Fibroblast of the aortic adventitia (primary cell): Measurements from ENCODE around the gene BRD3. TPM values are rescaled to one million over a fixed set of nuclear protein-coding genes. Genes with fewer than 3 reads are reported as not detected.

ENCODE experiments used
- DNase-seq: peaks from one replicate; pipeline ENCODE4 v3.0.0-alpha.2; 2010; ENCODE audit warnings: low read depth
- H3K4me3 ChIP-seq: 2 replicates; pipeline ENCODE4 v1.5.1; 2011; ENCODE audit warnings: low read depth, mild to moderate bottlenecking, control low read depth, low read length, moderate library complexity
- total RNA-seq: library from RNA; depleted of rRNA; stranded (reverse); fragments of >200 nt; gene quantifications from 2 replicates; pipeline ENCODE4 v1.2.3, GENCODE V29; 2012; ENCODE audit warnings: low replicate concordance
- TF ChIP-seq, protein P1 (sequence below): IDR thresholded peaks from 2 replicates; pipeline ENCODE4 v1.5.1; 2011; ENCODE audit warnings: mild to moderate bottlenecking, low read length, control low read depth, inconsistent platforms; ENCODE audit not compliant: insufficient read depth

The BRD3 gene
- total RNA-seq, 1 donor = 7.4 TPM

DNA sequence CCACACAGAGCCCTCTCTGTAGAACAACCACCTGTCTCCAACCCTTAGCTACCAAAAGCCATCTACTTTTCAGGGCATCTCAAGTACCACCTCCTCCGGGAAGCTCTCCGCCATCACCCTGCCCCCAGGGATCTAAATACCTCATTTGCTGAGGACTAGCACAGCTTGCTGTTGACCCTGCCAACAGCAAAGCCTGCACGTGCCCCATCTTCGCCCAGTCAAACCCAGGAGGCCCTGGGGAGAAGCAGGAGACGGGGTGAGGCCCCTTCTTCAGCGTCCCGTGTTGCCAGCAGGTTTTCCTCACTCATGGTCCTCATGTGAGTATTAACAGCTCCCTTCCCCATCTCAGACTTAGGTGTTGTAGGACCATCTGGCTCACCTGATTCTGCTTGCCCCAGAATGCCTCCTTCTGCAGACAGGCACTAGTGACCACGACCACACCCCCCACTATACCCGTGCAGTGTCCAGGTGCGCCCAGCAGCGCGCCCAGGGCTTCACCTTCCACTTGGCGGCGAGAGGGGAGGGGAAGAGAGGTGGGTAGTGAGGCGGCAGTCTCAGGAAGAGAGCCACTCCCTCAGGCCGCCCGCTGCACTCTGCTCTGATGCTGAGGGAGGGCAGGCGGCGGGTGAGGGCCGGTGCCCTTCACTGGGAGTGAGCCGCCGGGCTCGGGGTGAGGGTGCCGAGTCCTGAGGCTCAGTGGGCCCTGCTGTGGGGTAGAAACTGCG is 86.8 kb downstream of the BRD3 start:
- TF ChIP-seq, protein P1, sequence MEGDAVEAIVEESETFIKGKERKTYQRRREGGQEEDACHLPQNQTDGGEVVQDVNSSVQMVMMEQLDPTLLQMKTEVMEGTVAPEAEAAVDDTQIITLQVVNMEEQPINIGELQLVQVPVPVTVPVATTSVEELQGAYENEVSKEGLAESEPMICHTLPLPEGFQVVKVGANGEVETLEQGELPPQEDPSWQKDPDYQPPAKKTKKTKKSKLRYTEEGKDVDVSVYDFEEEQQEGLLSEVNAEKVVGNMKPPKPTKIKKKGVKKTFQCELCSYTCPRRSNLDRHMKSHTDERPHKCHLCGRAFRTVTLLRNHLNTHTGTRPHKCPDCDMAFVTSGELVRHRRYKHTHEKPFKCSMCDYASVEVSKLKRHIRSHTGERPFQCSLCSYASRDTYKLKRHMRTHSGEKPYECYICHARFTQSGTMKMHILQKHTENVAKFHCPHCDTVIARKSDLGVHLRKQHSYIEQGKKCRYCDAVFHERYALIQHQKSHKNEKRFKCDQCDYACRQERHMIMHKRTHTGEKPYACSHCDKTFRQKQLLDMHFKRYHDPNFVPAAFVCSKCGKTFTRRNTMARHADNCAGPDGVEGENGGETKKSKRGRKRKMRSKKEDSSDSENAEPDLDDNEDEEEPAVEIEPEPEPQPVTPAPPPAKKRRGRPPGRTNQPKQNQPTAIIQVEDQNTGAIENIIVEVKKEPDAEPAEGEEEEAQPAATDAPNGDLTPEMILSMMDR = no peak
- DNase-seq = no peak
- H3K4me3 ChIP-seq = no peak overlapping the region

Other genes with a start within 250 kb of the BRD3 start
- gene VAV2, start 75.7 kb downstream of the BRD3 start, total RNA-seq = 3.5 and 10.9 TPM in 2 replicates
- 11.5 and 26.2 TPM in 2 replicates for gene BRD3OS, start 42.5 kb downstream of the BRD3 start, total RNA-seq
- 14.4 and 19.9 TPM in 2 replicates for gene WDR5, start 68.1 kb upstream of the BRD3 start, total RNA-seq
- gene RNU6ATAC, start 96.5 kb upstream of the BRD3 start, total RNA-seq = not detected in 2 replicates